Large intestine (tissue), 3 donors: ENCODE results near the gene INMT. TPM values are rescaled to one million over a fixed set of nuclear protein-coding genes. Genes with fewer than 3 reads are reported as not detected.

Experiments used
- DNase-seq, 2 donors: peaks; one replicate each; pipeline versions ENCODE4 v3.0.0 to v3.0.0-alpha.2; 2013
- H3K27ac ChIP-seq: one replicate; pipeline ENCODE4 v1.5.1; 2013; ENCODE audit warnings: low read length
- H3K27me3 ChIP-seq: 2 replicates; pipeline ENCODE4 v1.6.1; 2013; ENCODE audit warnings: low read length; ENCODE audit not compliant: control insufficient read depth, insufficient read depth
- H3K36me3 ChIP-seq: 2 replicates; pipeline ENCODE4 v1.6.1; 2013; ENCODE audit warnings: low read length; ENCODE audit not compliant: control insufficient read depth, insufficient read depth
- H3K4me1 ChIP-seq: one replicate; pipeline ENCODE4 v1.6.1; 2013; ENCODE audit warnings: low read length; ENCODE audit not compliant: control insufficient read depth, insufficient read depth
- H3K4me3 ChIP-seq: one replicate; pipeline ENCODE4 v1.5.1; 2013; ENCODE audit warnings: low read length
- H3K9me3 ChIP-seq: one replicate; pipeline ENCODE4 v1.6.1; 2013; ENCODE audit warnings: mild to moderate bottlenecking, low read depth, low read length, moderate library complexity; ENCODE audit not compliant: control insufficient read depth
- whole genome bisulfite sequencing: methylation state at CpG from one replicate; pipeline ENCODE4 v1.1.5; 2013; ENCODE audit warnings: low lambda C conversion rate; ENCODE audit not compliant: insufficient coverage; 5-methylcytosine and 5-hydroxymethylcytosine counted together
- polyA plus RNA-seq: library from polyadenylated mRNA; unstranded; fragments of 120-200 nt; gene quantifications from one replicate; pipeline ENCODE4 v1.2.1, GENCODE V29; 2013

Gene INMT
- polyA plus RNA-seq, 1 donor, result 10.1 TPM

DNA sequence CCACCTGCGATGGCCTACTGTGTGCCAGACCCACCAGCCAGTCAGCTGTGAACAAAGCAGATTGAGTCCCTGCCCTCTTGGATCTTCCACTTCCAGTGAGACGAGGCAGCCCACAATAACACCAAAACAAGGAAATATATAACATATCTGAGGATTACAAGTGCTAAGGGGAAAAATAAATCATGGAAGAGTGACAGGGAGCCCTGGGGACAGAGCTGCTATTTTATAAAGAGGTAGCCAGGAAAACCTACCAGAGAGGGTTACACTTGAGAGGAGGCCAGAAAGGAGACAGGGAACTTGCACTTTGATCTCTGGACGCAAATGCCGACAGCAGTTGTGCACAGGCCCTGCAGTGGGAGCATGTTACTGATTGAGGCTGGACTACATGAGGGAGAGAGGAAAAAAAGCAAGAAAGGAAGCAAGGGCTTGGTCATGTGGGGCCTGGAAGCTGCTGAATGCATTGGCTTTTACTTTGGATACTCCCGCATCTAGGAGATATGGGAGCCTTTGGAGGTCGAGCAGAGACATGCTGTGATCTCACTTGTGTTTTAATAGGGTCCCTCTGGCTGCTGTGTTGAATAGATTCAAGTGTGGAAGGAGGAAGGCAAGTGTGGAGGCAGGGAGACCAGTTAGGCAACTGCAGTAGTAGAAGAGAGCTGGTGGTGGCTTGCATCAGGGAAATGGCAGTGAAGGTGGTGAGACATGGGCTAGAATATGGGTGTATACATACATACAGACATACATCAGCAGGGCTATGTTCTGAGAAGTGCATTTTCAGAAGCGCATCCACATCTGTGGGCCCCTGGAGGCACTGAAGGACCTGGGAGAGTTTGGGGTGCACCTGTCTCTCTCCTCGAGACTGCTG lies 45.5 kb downstream of the INMT start:
- H3K36me3 ChIP-seq, result peaks cover 17% of the 10 kb centered on the region
- H3K4me3 ChIP-seq, result no peak overlapping the region
- H3K27me3 ChIP-seq, result no peaks in the 10 kb centered on the region
- peak; percentile 79 to 89 for DNase-seq
- no CpG with 5 or more reads among the region's 8 CpGs for WGBS
- peak overlapping the region; percentile 86 for H3K27ac ChIP-seq
- peaks cover 49% of the 10 kb centered on the region for H3K4me1 ChIP-seq
- no peaks in the 10 kb centered on the region for H3K9me3 ChIP-seq

DNA sequence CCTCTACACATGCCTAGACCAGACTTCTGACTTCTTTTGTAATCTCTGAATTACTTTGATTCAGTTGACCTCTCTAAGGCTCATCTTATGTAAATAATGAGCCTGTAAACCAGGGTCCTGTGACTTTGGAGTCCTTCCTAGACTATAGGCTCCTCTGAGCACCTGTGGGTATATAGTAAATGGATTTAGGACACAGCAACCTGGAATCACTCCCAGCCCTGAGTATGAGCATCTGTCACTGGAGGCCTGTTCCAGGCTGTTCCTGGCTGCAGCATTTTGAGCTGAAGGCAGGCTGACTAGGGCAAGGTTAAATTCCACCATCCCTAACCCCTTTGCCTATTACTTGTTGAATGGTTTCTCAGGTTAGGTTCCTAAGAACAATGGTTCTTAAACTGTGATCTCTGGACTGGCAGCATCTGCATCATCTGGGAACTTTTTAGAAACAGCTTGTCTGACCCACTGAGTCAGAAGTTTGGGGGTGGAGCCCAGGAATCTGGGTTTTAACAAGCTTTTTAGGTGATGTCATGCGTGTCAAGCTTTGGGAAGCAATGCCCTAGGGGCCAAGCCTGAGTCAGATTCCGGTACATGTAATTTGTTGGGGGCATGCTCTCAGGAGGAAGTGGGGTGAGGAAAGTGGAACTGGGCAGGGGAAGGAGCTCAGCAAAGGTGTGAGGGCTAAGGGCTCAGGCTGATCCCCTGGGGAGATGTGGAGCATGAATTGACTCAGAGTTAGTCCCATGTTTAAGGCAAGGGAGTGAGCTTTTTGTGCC lies 47.5 kb downstream of the INMT start:
- Histone ChIP-seq H3K9me3 (no peaks in the 10 kb centered on the region), H3K27me3 (no peaks in the 10 kb centered on the region), H3K36me3 (peaks cover 19% of the 10 kb centered on the region), H3K27ac (no peak overlapping the region), H3K4me1 (peaks cover 49% of the 10 kb centered on the region), H3K4me3 (no peak overlapping the region)
- 100% methylated on average over 1 of the region's 2 CpGs for WGBS
- no peak for DNase-seq

- Histone ChIP-seq H3K9me3 (no peaks in the 10 kb centered on the region), H3K27ac (no peak overlapping the region), H3K4me3 (no peak overlapping the region), H3K27me3 (no peaks in the 10 kb centered on the region), H3K36me3 (peaks cover 19% of the 10 kb centered on the region), H3K4me1 (peaks cover 42% of the 10 kb centered on the region)
- no CpG with 5 or more reads among the region's 5 CpGs for WGBS
- DNase-seq, result no peak
Observed at GRCh38 chr7:30799976-30800661, 48.2 kb downstream of the INMT start.

GRCh38 chr7:30800785-30801252 lies 48.9 kb downstream of the INMT start:
- no CpG with 5 or more reads among the region's 6 CpGs for WGBS
- peak; percentile 52 to 54 for DNase-seq
- peaks cover 19% of the 10 kb centered on the region for H3K36me3 ChIP-seq
- H3K27ac ChIP-seq, result no peak overlapping the region
- no peak overlapping the region for H3K4me3 ChIP-seq
- peaks cover 35% of the 10 kb centered on the region for H3K4me1 ChIP-seq
- H3K9me3 ChIP-seq, result no peaks in the 10 kb centered on the region
- no peaks in the 10 kb centered on the region for H3K27me3 ChIP-seq

- WGBS, result no CpG with 5 or more reads among the region's 4 CpGs
- peaks cover 22% of the 10 kb centered on the region for H3K4me1 ChIP-seq
Observed at GRCh38 chr7:30802812-30803211, 50.9 kb downstream of the INMT start.

DNA sequence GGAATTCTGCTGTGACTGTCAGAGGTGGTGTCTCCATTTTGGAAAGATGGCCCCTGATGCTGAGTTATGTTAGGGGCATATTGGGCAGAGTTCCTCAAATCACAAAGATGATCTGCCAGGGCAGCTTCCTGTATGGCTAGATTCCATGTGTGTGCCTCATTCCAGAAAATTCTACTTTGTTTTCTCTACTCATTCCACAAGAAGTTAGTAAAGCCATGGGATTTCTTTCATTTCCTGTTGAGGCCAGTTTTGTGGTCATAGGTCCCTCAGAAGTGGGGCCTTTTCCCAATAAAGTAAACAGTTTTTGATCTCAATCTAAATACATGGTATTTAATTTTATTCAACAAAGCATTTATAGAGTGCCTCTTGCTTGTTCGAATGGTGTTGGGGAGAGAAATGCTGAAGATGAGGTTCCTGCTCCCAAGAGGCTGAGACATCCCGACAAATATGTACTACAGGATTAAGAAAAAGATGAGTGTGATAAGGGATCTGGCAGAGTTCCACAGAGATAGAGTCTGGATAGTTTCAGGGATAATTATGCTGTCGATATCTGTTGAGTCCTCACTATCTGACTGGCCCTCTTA lies 52.2 kb downstream of the INMT start:
- 63% methylated on average over 1 of the region's 3 CpGs for WGBS
- Histone ChIP-seq H3K4me3 (no peak overlapping the region), H3K9me3 (no peaks in the 10 kb centered on the region), H3K4me1 (peaks cover 11% of the 10 kb centered on the region), H3K27ac (no peak overlapping the region), H3K27me3 (no peaks in the 10 kb centered on the region), H3K36me3 (peaks cover 16% of the 10 kb centered on the region)
- no peak for DNase-seq

More at GRCh38 chr7:30802812-30803211, 50.9 kb downstream of the INMT start:
- DNase-seq, result no peak
- Histone ChIP-seq H3K9me3 (no peaks in the 10 kb centered on the region), H3K4me3 (no peak overlapping the region), H3K27me3 (no peaks in the 10 kb centered on the region), H3K27ac (no peak overlapping the region), H3K36me3 (peaks cover 19% of the 10 kb centered on the region)

GRCh38 chr7:30805081-30805691 lies 53.3 kb downstream of the INMT start:
- Histone ChIP-seq H3K27ac (no peak overlapping the region), H3K4me3 (no peak overlapping the region), H3K9me3 (no peaks in the 10 kb centered on the region), H3K4me1 (peaks cover 4% of the 10 kb centered on the region), H3K27me3 (no peaks in the 10 kb centered on the region), H3K36me3 (peaks cover 15% of the 10 kb centered on the region)
- DNase-seq, result no peak
- WGBS, result no CpG with 5 or more reads among the region's 9 CpGs

- no peaks in the 10 kb centered on the region for H3K27me3 ChIP-seq
- WGBS, result no CpG with 5 or more reads among the region's 6 CpGs
- no peak for DNase-seq
- peaks cover 11% of the 10 kb centered on the region for H3K36me3 ChIP-seq
- H3K4me3 ChIP-seq, result no peak overlapping the region
- H3K9me3 ChIP-seq, result no peaks in the 10 kb centered on the region
- H3K27ac ChIP-seq, result no peak overlapping the region
- H3K4me1 ChIP-seq, result peaks cover 4% of the 10 kb centered on the region
Observed at GRCh38 chr7:30805931-30806330, 54.0 kb downstream of the INMT start.
